Measurements from ENCODE around the gene SGPL1.
"Not testable (repeated sequence)": the region's sequence is repeated elsewhere in the genome, so short reads cannot be mapped to it uniquely, and the experiment has no call there.

The SGPL1 gene

DNA sequence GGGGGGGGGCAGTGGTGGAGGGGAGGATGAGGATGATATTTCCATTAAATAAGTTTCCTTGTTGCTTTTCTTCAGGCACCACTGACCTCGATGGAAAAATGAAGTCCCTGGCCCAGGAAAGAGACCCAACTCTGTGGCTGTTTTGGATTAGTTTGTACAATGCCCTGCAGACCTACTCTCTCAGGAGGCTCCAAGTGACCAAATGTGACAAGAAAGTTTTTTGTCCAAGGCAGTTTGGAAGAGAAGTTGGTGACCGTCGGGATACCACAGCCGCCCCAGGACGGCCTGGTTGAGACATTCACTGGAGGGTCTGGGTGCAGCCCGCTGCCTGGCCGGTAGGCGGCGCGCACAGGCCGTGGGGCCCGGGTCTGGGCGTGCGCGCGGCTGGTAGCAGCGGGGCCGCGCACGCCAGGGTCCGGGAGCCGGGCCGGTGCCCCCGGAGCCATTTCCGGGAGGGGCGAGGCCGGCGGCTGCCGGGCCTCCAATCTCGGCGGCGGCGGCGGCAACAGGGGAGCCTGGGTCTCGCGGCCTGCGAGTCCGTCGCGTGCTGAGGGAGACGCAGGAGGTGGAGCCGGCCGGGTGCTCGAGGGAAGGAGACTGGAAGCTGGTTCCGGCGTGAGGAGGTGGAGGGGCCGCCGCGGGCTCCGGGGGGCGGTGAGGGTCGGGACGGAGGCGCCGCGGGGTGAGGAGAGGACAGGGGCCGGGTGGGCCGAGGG is at the start of gene SGPL1:
SGPL1 (plus strand) TSS at position 445 of the 716 bp plus-strand sequence. CDS start 906 bp downstream, outside the sequence.
- peak; percentile 99 for DNase-seq (ENCODE audit: low spot score)

- not testable (repeated sequence) for DNase-seq (ENCODE audit: low spot score)
Measured at GRCh38 chr10:70768026-70768685, 47.6 kb upstream of the SGPL1 start.

DNA sequence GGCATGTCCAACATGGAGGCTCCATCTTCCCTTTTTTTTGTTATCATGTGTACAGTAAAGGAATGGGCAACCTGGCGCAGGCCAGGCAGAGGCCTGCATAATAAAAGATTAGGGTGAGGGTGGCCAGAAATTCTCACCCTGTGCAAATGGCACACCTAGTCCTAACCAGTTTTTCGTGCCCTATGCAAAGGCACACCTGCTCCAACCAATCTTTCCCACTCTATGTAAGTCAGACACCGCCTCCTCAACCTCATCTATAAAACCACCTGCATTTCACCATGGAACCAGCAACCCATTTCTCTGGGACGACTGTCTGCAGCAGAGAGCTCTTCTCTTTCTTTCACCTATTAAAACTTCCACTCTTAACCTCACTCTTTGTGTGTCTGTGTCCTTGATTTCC is 46.6 kb upstream of the SGPL1 start:
- no peak for DNase-seq (ENCODE audit: low spot score)

GRCh38 chr10:70770001-70770400 is 45.7 kb upstream of the SGPL1 start:
- no peak for DNase-seq (ENCODE audit: low spot score)

DNA sequence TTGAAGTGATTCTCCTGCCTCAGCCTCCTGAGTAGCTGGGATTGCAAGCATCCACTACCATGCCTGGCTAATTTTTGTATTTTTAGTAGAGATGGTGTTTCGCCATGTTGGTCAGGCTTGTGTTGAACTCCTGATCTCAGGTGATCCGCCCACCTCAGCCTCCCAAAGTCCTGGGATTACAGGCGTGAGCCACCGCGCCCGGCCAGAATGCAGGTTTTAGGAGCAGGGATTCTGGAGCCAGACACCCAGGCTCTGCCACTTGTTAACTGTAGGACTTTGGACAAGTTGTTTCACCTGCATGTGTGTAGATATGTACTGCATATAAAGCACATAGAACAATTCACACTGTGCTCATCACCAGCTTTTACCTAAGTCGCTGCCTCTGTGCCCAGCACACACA is 45.2 kb upstream of the SGPL1 start:
- DNase-seq (ENCODE audit: low spot score) = not testable (repeated sequence)

GRCh38 chr10:70771311-70772194 is 44.2 kb upstream of the SGPL1 start:
- no peak for DNase-seq (ENCODE audit: low spot score)

- DNase-seq (ENCODE audit: low spot score) = peak; percentile 6
Measured at GRCh38 chr10:70772627-70773026, 43.1 kb upstream of the SGPL1 start.

DNA sequence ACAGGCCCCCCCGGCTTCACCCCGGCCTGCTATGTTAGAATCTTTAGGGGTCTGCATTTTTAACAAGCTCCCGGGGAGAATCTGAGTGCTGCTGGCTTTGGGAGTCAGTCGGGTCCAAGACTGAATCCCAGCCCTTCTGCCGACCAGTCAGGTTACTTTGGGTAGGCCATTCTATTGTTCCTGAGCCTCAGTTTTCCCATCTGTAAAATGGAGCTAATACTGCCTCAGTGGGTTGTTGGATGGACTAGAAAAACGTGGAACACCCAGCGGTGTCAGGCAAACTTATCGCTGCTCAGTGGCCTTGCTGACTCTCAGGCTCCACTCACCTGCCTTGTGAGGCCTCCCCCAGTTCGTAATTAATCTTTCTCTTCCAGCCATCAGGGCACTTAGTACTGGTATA is 42.3 kb upstream of the SGPL1 start:
- DNase-seq (ENCODE audit: low spot score) = no peak

GRCh38 chr10:70773965-70774809 is 41.6 kb upstream of the SGPL1 start:
- peak; percentile 19 for DNase-seq (ENCODE audit: low spot score)

- DNase-seq (ENCODE audit: low spot score) = peak; percentile 12
Measured at GRCh38 chr10:70774810-70775678, 40.7 kb upstream of the SGPL1 start.

- DNase-seq (ENCODE audit: low spot score) = no peak
Measured at GRCh38 chr10:70775679-70776454, 39.9 kb upstream of the SGPL1 start.

DNA sequence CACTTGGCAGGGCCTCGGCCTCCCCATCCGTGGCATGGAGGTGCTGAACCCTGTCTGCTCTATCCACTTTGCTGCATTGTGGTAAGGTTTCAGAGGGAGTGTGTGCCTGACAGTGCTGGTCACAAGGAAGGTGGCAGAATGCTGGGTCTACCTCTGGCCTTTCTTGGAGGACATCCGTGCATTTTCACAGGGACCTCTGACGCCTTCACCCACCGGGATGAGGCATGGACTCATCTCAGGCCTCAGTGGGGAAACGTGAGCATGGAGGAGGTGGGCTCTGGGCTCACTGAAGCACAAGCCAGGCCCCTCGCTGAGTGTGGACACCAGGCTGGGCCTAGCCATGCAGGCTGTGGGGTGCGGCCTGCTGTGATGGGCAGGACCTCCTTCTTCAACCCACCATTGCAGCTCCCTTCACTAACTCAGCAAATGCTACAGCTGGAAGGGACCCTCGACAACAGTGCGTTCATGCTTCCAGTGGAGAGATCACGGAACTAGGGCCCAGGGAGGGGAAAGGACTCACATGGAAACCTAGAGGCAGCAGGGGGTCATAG is 39.2 kb upstream of the SGPL1 start:
- no peak for DNase-seq (ENCODE audit: low spot score)

GRCh38 chr10:70777063-70777875 is 38.5 kb upstream of the SGPL1 start:
- no peak for DNase-seq (ENCODE audit: low spot score)

GRCh38 chr10:70778267-70778924 is 37.4 kb upstream of the SGPL1 start:
- DNase-seq (ENCODE audit: low spot score) = no peak

DNA sequence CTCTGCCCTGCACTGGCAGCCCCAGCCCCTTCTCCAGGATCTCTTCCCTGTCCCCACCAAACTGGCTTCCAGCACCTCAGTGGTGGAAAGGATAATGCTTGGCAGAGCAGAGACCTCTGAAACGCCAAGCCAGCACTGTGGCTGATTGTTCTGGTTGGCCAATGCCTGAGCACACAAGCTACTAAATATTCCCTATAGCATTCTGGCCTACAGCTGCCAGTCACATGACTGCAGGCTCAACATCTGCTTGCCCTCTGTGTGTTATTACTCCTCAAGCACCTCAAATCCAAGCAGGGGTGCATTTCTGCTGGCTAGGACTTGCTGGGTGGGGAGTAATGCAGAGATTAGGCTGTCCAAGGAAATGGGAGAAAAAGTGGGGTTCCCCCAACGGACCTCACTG is 36.7 kb upstream of the SGPL1 start:
- DNase-seq (ENCODE audit: low spot score) = no peak

GRCh38 chr10:70779511-70780369 is 36.0 kb upstream of the SGPL1 start:
- no peak for DNase-seq (ENCODE audit: low spot score)

GRCh38 chr10:70780370-70780760 is 35.4 kb upstream of the SGPL1 start:
- DNase-seq (ENCODE audit: low spot score) = no peak

Measured in iPS-NIHi11 (cell line).